ENCODE results near the gene DIAPH2.

DNA sequence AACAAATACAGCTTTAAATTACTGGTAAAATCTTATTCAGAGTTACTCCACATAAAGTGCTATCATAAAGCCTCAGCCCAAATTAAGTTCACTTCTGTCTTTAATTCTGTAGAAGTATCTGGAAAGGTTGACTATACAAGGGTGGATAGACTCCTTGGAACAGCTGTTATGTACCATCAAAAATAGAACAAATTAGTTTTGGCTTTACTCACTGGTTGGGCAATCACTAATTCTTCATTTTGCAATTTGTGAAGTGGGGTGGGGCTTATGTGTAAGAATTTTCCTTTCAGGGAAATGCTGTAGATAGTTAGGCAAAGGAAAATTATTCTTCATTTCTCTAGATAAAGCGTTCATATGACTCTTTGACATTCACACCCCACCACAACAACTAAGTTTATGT, 7.8 kb downstream of the DIAPH2 start:
- TF ChIP-seq, protein P1, sequence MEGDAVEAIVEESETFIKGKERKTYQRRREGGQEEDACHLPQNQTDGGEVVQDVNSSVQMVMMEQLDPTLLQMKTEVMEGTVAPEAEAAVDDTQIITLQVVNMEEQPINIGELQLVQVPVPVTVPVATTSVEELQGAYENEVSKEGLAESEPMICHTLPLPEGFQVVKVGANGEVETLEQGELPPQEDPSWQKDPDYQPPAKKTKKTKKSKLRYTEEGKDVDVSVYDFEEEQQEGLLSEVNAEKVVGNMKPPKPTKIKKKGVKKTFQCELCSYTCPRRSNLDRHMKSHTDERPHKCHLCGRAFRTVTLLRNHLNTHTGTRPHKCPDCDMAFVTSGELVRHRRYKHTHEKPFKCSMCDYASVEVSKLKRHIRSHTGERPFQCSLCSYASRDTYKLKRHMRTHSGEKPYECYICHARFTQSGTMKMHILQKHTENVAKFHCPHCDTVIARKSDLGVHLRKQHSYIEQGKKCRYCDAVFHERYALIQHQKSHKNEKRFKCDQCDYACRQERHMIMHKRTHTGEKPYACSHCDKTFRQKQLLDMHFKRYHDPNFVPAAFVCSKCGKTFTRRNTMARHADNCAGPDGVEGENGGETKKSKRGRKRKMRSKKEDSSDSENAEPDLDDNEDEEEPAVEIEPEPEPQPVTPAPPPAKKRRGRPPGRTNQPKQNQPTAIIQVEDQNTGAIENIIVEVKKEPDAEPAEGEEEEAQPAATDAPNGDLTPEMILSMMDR (IDR thresholded peaks at IDR 0.05): no peak
- TF ChIP-seq POLR2A (IDR thresholded peaks at IDR 0.05) (no peak), POLR2AphosphoS5 (IDR thresholded peaks at IDR 0.05) (no peak)

Data from breast epithelium (tissue), 3 donors.